ENCODE measurements around the gene MAD1L1.

The MAD1L1 gene

DNA sequence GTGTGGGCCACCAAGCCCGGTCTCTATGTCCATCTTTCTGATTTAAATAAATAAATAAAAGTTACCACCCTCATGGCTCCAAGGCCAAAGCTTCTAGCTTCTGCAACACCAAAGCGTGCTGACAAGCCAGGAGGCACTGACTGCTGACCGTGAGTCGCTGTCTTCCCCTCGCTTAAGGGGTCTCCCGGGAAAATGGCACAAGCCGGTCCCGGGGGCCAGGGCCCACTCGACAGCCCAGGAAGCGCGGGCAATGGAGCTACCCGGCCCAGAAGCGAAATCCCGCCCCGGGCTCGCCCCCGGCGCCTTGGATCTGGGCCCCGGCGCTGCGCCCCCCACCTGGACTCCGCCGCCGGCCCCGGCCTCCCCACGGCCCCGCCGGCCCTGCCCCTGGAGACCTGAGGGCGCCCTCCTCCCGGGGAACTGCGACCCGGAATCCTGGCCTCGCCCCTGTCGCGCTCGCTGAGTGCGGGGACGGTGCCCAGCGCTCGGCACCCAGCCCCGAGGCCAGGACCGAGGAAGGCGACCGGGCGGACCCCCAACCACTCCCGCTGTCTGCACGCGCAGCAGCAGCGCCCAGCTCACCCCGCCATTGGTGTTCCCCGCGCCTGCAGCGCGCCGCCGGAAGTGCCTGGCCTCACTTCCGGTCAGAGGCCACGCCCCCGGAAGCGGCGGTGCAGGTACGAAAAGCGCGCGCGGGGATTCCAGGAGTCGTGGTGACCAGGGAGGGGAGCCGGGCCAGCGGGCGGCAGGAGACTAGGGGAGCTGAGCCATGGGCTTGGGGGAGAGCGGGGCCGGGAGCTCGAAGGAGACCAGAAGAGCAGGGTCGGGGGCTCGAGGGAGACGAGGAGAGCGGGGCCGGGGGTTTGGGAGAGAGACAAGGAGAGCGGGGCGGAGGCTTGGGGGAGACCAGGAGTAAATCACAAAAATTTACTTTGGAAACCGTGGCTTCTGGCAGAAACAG lies 9.1 kb upstream of the MAD1L1 start, which contains the start of the genes MRM2 and NUDT1:
Gene MRM2, minus strand, starts transcription at position 626 of the 961 bp plus-strand sequence. Its CDS starts 36 bp downstream, at position 590.
Gene NUDT1, plus strand, starts transcription at position 647 of the 961 bp plus-strand sequence. CDS start 2,349 bp downstream, outside the sequence.
- DNase-seq: peak; percentile 93
- H3K27ac Mint-ChIP-seq: peak within 1 kb of the TSS; percentile 58
- peak within 1 kb of the TSS; percentile 93 for H3K4me3 Mint-ChIP-seq
- peaks cover 3% of the 10 kb centered on the region for H3K27me3 Mint-ChIP-seq (ENCODE audit: low read depth, poor library complexity)
- no peaks in the 10 kb centered on the region for H3K9me3 Mint-ChIP-seq
- peaks cover 29% of the 10 kb centered on the region for H3K36me3 Mint-ChIP-seq (ENCODE audit: low read depth)
- peaks cover 24% of the 10 kb centered on the region for H3K4me1 Mint-ChIP-seq
- TF ChIP-seq, protein P1, sequence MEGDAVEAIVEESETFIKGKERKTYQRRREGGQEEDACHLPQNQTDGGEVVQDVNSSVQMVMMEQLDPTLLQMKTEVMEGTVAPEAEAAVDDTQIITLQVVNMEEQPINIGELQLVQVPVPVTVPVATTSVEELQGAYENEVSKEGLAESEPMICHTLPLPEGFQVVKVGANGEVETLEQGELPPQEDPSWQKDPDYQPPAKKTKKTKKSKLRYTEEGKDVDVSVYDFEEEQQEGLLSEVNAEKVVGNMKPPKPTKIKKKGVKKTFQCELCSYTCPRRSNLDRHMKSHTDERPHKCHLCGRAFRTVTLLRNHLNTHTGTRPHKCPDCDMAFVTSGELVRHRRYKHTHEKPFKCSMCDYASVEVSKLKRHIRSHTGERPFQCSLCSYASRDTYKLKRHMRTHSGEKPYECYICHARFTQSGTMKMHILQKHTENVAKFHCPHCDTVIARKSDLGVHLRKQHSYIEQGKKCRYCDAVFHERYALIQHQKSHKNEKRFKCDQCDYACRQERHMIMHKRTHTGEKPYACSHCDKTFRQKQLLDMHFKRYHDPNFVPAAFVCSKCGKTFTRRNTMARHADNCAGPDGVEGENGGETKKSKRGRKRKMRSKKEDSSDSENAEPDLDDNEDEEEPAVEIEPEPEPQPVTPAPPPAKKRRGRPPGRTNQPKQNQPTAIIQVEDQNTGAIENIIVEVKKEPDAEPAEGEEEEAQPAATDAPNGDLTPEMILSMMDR (IDR thresholded peaks at IDR 0.05): no peak

GRCh38 chr7:2239242-2239641 lies 6.5 kb upstream of the MAD1L1 start:
- TF ChIP-seq, protein P1 (IDR thresholded peaks at IDR 0.05): no peak
- Mint-ChIP-seq H3K4me1 (peaks cover 19% of the 10 kb centered on the region), H3K9me3 (no peaks in the 10 kb centered on the region), H3K27me3 (ENCODE audit: low read depth, poor library complexity) (no peaks in the 10 kb centered on the region), H3K36me3 (ENCODE audit: low read depth) (peaks cover 48% of the 10 kb centered on the region), H3K4me3 (no peak overlapping the region), H3K27ac (no peak overlapping the region)
- DNase-seq: no peak

DNA sequence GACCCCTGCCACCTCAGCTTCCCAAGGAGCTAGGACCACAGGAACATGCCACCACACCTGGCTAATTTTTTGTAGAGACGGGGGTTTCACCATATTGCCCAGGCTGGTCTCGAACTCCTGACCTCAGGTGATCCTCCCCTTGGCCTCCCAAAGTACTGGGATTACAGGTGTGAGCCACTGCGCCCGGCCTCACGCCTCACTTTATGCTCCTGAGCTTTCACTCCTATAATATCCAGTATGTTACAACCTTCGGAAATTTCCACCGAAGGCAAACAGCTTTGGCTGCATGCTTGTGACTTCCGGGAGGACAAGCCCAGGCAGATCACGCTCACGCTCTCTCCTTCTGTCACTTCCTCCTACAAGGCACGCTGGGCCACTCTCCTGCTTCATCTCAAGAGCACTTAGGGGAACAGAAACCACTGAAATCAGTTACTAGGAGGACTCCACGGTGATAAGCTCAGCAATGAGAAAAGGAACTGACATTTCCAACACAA lies 4.4 kb upstream of the MAD1L1 start:
- TF ChIP-seq, protein P1 (IDR thresholded peaks at IDR 0.05): no peak
- no peak for DNase-seq
- peak overlapping the region; percentile 54 for H3K27ac Mint-ChIP-seq
- peaks cover 49% of the 10 kb centered on the region for H3K36me3 Mint-ChIP-seq (ENCODE audit: low read depth)
- no peaks in the 10 kb centered on the region for H3K9me3 Mint-ChIP-seq
- H3K27me3 Mint-ChIP-seq (ENCODE audit: low read depth, poor library complexity): no peaks in the 10 kb centered on the region
- H3K4me1 Mint-ChIP-seq: peaks cover 15% of the 10 kb centered on the region
- no peak overlapping the region for H3K4me3 Mint-ChIP-seq

- Mint-ChIP-seq H3K4me3 (peak overlapping the region; percentile 70), H3K27me3 (ENCODE audit: low read depth, poor library complexity) (no peaks in the 10 kb centered on the region), H3K36me3 (ENCODE audit: low read depth) (peaks cover 50% of the 10 kb centered on the region), H3K9me3 (no peaks in the 10 kb centered on the region), H3K27ac (no peak overlapping the region), H3K4me1 (peaks cover 32% of the 10 kb centered on the region)
- DNase-seq: no peak
- TF ChIP-seq, protein P1 (IDR thresholded peaks at IDR 0.05): no peak
Observed at GRCh38 chr7:2233926-2234325, 1.2 kb upstream of the MAD1L1 start.

- Mint-ChIP-seq H3K9me3 (no peaks in the 10 kb centered on the region), H3K4me1 (peaks cover 32% of the 10 kb centered on the region), H3K36me3 (ENCODE audit: low read depth) (peaks cover 43% of the 10 kb centered on the region), H3K4me3 (peak overlapping the region; percentile 95), H3K27me3 (ENCODE audit: low read depth, poor library complexity) (no peaks in the 10 kb centered on the region), H3K27ac (peak overlapping the region; percentile 48)
- TF ChIP-seq, protein P1 (IDR thresholded peaks at IDR 0.05): no peak
- DNase-seq: peak; percentile 59
Observed at GRCh38 chr7:2231992-2232765, 566 bp downstream of the MAD1L1 start.

All from nephron progenitor cell (in vitro differentiated cells).